HL-60 (cell line): ENCODE results near the gene SPPL2B.
"Not testable (repeated sequence)": the region's sequence is repeated elsewhere in the genome, so short reads cannot be mapped to it uniquely, and the experiment has no call there.

ENCODE experiments used
- DNase-seq, 2 experiments: peaks; one replicate each; pipeline ENCODE4 v3.0.0-alpha.2; 2010 to 2020; ENCODE audit warnings: low read depth in 1 of 2, low spot score in 1 of 2
- H3K27ac ChIP-seq: fragments of 250-450 bp; sonication (Bioruptor Pico); replicated peaks from 2 replicates; pipeline ENCODE4 v1.5.1; 2020; ENCODE audit warnings: mild to moderate bottlenecking, moderate library complexity
- H3K27me3 ChIP-seq: fragments of 250-450 bp; sonication (Bioruptor Pico); 2 replicates; pipeline ENCODE4 v1.5.1; 2021; ENCODE audit warnings: mild to moderate bottlenecking, moderate library complexity; ENCODE audit not compliant: insufficient read depth, poor library complexity, severe bottlenecking
- H3K4me3 ChIP-seq: replicated peaks from 2 replicates; pipeline ENCODE4 v1.5.1; 2011; ENCODE audit warnings: mild to moderate bottlenecking, control low read depth, low read length; ENCODE audit not compliant: insufficient read depth
- GABPA ChIP-seq: IDR thresholded peaks from 2 replicates; pipeline ENCODE4 v1.6.1; 2012; ENCODE audit warnings: low read depth
- POLR2AphosphoS5 ChIP-seq: IDR thresholded peaks from 2 replicates; pipeline ENCODE4 v1.6.1; 2012; ENCODE audit warnings: low read depth
- SPI1 ChIP-seq: IDR thresholded peaks from 2 replicates; pipeline ENCODE4 v1.6.1; 2012; ENCODE audit warnings: low read depth, mild to moderate bottlenecking, borderline replicate concordance
- TF ChIP-seq, protein P1 (sequence below): IDR thresholded peaks from one replicate; pipeline ENCODE4 v1.5.1; 2011; ENCODE audit warnings: low read length, control low read depth, inconsistent platforms; ENCODE audit not compliant: insufficient read depth
- TF ChIP-seq, protein P2 (sequence below): IDR thresholded peaks from 2 replicates; pipeline ENCODE4 v1.6.1; 2012; ENCODE audit warnings: low read depth; ENCODE audit not compliant: insufficient replicate concordance

SPPL2B gene

GRCh38 chr19:2345076-2345475 is 16.6 kb downstream of the SPPL2B start:
- TF ChIP-seq SPI1 = no peak
- TF ChIP-seq, protein P1, sequence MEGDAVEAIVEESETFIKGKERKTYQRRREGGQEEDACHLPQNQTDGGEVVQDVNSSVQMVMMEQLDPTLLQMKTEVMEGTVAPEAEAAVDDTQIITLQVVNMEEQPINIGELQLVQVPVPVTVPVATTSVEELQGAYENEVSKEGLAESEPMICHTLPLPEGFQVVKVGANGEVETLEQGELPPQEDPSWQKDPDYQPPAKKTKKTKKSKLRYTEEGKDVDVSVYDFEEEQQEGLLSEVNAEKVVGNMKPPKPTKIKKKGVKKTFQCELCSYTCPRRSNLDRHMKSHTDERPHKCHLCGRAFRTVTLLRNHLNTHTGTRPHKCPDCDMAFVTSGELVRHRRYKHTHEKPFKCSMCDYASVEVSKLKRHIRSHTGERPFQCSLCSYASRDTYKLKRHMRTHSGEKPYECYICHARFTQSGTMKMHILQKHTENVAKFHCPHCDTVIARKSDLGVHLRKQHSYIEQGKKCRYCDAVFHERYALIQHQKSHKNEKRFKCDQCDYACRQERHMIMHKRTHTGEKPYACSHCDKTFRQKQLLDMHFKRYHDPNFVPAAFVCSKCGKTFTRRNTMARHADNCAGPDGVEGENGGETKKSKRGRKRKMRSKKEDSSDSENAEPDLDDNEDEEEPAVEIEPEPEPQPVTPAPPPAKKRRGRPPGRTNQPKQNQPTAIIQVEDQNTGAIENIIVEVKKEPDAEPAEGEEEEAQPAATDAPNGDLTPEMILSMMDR = no peak
- TF ChIP-seq POLR2AphosphoS5 = no peak
- TF ChIP-seq, protein P2, sequence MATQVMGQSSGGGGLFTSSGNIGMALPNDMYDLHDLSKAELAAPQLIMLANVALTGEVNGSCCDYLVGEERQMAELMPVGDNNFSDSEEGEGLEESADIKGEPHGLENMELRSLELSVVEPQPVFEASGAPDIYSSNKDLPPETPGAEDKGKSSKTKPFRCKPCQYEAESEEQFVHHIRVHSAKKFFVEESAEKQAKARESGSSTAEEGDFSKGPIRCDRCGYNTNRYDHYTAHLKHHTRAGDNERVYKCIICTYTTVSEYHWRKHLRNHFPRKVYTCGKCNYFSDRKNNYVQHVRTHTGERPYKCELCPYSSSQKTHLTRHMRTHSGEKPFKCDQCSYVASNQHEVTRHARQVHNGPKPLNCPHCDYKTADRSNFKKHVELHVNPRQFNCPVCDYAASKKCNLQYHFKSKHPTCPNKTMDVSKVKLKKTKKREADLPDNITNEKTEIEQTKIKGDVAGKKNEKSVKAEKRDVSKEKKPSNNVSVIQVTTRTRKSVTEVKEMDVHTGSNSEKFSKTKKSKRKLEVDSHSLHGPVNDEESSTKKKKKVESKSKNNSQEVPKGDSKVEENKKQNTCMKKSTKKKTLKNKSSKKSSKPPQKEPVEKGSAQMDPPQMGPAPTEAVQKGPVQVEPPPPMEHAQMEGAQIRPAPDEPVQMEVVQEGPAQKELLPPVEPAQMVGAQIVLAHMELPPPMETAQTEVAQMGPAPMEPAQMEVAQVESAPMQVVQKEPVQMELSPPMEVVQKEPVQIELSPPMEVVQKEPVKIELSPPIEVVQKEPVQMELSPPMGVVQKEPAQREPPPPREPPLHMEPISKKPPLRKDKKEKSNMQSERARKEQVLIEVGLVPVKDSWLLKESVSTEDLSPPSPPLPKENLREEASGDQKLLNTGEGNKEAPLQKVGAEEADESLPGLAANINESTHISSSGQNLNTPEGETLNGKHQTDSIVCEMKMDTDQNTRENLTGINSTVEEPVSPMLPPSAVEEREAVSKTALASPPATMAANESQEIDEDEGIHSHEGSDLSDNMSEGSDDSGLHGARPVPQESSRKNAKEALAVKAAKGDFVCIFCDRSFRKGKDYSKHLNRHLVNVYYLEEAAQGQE = no peak
- no peak for TF ChIP-seq GABPA
- no peaks in the 10 kb centered on the region for H3K27me3 ChIP-seq
- no peak overlapping the region for H3K4me3 ChIP-seq
- no peak for DNase-seq
- no peak overlapping the region for H3K27ac ChIP-seq

DNA sequence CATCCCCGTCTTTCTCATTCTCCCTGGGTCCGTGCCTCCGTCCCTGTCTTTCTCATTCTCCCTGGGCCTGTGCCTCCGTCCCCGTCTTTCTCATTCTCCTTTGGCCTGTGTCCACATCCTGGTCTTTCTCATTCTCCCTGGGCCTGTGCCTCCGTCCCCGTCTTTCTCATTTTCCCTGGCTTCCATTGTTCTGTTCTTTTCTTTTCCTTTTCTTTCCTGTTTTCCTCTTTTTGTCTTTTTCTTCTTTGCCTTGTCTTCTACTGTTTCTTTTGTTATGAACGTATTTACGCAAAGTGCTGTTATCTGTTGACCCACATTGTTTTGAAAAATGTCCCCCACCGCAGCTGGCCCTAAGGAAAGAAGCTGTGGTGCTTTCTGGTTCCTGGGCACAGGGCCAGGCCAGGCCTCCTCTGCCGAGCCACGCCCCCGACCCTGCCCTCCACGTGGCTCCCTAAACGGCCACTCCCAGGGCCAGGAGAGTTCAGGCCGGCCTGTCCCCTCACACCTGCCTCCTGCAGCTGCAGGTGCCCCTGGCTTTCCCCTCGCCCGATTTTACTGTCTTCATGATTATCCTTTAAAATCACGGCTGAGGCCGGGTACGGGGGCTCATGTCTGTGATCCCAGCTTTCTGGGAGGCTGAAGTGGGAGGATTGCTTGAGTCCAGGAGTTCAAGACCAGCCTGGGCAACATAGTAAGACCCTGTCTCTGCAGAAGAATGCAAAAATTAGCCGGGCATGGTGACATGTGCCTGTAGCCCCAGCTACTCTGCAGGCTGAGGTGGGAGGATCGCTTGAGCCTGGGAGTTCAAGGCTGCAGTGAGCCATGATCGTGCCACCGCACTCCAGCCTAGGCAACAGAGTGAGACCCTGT is 17.5 kb downstream of the SPPL2B start:
- TF ChIP-seq, protein P1 = no peak
- no peak for TF ChIP-seq GABPA
- no peak for TF ChIP-seq POLR2AphosphoS5
- TF ChIP-seq SPI1 = no peak
- TF ChIP-seq, protein P2 = no peak
- Histone ChIP-seq H3K27me3 (no peaks in the 10 kb centered on the region), H3K27ac (no peak overlapping the region), H3K4me3 (no peak overlapping the region)
- no peak for DNase-seq

GRCh38 chr19:2349818-2350217 is 21.3 kb downstream of the SPPL2B start:
- H3K4me3 ChIP-seq, H3K27me3 ChIP-seq, DNase-seq: not testable (repeated sequence)

DNA sequence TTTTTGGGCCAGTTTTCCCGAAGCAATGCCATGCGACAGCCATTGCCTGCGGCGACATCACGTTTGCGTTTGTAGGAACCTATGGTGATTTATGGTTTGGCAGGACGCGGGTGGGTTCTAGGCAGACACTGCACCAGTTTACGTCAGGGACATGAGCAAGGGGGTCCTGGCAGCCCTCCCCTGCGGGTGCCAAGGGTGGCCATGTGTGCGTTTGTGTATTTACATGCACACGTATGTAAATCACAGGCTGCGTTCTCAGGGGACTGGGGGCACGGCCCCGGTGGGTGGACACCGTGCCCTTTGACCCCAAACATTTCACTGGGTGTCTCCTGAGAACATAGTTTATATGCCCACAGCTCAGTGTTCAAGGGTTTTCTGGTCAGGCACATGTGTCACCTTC is 22.2 kb downstream of the SPPL2B start:
- TF ChIP-seq, protein P1 = no peak
- TF ChIP-seq GABPA = no peak
- no peak for TF ChIP-seq SPI1
- no peak for TF ChIP-seq POLR2AphosphoS5
- TF ChIP-seq, protein P2 = no peak
- no peak overlapping the region for H3K27ac ChIP-seq
- no peak overlapping the region for H3K4me3 ChIP-seq
- no peaks in the 10 kb centered on the region for H3K27me3 ChIP-seq
- DNase-seq = no peak

More at GRCh38 chr19:2349818-2350217, 21.3 kb downstream of the SPPL2B start:
- H3K27ac ChIP-seq = not testable (repeated sequence)
